Fibroblast of lung (primary cell): ENCODE measurements around the gene MTRF1. TPM values are rescaled to one million over a fixed set of nuclear protein-coding genes. Genes with fewer than 3 reads are reported as not detected.
A peak's percentile ranks its signal among the peaks of the same experiment; 100 is the strongest.

ENCODE experiments used
- DNase-seq, 2 donors: peaks; one replicate each; pipeline versions ENCODE4 v3.0.0 to v3.0.0-alpha.2; 2010; ENCODE audit warnings: low read depth in 2 of 2
- H2AFZ ChIP-seq: 2 replicates; pipeline ENCODE4 v1.5.1; 2012; ENCODE audit warnings: low read length, control low read depth, inconsistent platforms
- H3K27ac ChIP-seq: 2 replicates; pipeline ENCODE4 v1.5.1; 2011; ENCODE audit warnings: low read length, control low read depth; ENCODE audit not compliant: insufficient read depth
- H3K27me3 ChIP-seq: 2 replicates; pipeline ENCODE4 v1.5.1; 2011; ENCODE audit warnings: mild to moderate bottlenecking, low read length; ENCODE audit not compliant: control insufficient read depth, insufficient read depth
- H3K36me3 ChIP-seq: 2 replicates; pipeline ENCODE4 v1.5.1; 2011; ENCODE audit warnings: low read length; ENCODE audit not compliant: control insufficient read depth, insufficient read depth
- H3K4me1 ChIP-seq: 2 replicates; pipeline ENCODE4 v1.5.1; 2011; ENCODE audit warnings: low read length; ENCODE audit not compliant: control insufficient read depth, insufficient read depth; ENCODE audit errors: extremely low read depth
- H3K4me2 ChIP-seq: 2 replicates; pipeline ENCODE4 v1.5.1; 2011; ENCODE audit warnings: low read length, control low read depth; ENCODE audit not compliant: insufficient read depth; ENCODE audit errors: extremely low read depth
- H3K4me3 ChIP-seq, 4 experiments: fragments of 200-600 bp in 1 of 4; sonication (generic) in 1 of 4; replicated peaks in 1 of 4; 2 replicates each; pipeline ENCODE4 v1.5.1; 2011 to 2016; ENCODE audit warnings: low read length in 4 of 4, low read depth in 3 of 4, mild to moderate bottlenecking in 3 of 4, control low read depth in 2 of 4, inconsistent platforms in 1 of 4, mixed read lengths in 1 of 4; ENCODE audit not compliant: insufficient read depth in 1 of 4; ENCODE audit errors: control extremely low read depth in 1 of 4
- H3K79me2 ChIP-seq: 2 replicates; pipeline ENCODE4 v1.5.1; 2012; ENCODE audit warnings: mild to moderate bottlenecking, low read length, inconsistent platforms; ENCODE audit not compliant: control insufficient read depth, insufficient read depth
- H3K9ac ChIP-seq: 2 replicates; pipeline ENCODE4 v1.5.1; 2011; ENCODE audit warnings: mild to moderate bottlenecking, low read length, control low read depth; ENCODE audit not compliant: insufficient read depth
- H3K9me3 ChIP-seq: 2 replicates; pipeline ENCODE4 v1.5.1; 2012; ENCODE audit warnings: low read depth, low read length; ENCODE audit not compliant: control insufficient read depth, insufficient read depth
- H4K20me1 ChIP-seq: 2 replicates; pipeline ENCODE4 v1.5.1; 2011; ENCODE audit warnings: low read length; ENCODE audit not compliant: control insufficient read depth, insufficient read depth; ENCODE audit errors: extremely low read depth
- EZH2 ChIP-seq: IDR thresholded peaks from 2 replicates; pipeline ENCODE4 v1.5.1; 2012; ENCODE audit warnings: low read length, control low read depth, mild to moderate bottlenecking; ENCODE audit errors: missing control alignments
- polyA plus RNA-seq, 2 donors: library from polyadenylated mRNA; depleted of rRNA in 1 of 2; stranded (reverse) in 1 of 2; unstranded in 1 of 2; fragments of >200 nt; gene quantifications; 2 replicates each; pipeline ENCODE4 v1.2.1, GENCODE V29; 2011 to 2012; ENCODE audit warnings: missing spikeins in 1 of 2
- total RNA-seq: library from RNA; depleted of rRNA; stranded (reverse); fragments of >200 nt; gene quantifications from 2 replicates; pipeline ENCODE4 v1.2.1, GENCODE V29; 2014
- TF ChIP-seq, protein P1 (sequence below), 2 donors: IDR thresholded peaks in 1 of 2; conservative IDR thresholded peaks in 1 of 2; 1 replicate in 1 of 2; 2 replicates in 1 of 2; pipeline ENCODE4 v1.5.1; 2011 to 2012; ENCODE audit warnings: low read length in 2 of 2, control low read depth in 1 of 2, inconsistent platforms in 1 of 2, low read depth in 1 of 2, mild to moderate bottlenecking in 1 of 2

Gene MTRF1
- total and polyA plus RNA-seq, 2 donors (not counting 1 experiment from before 2014, with no cell fraction given), result 11.6 to 13.4 TPM

- H3K4me2 ChIP-seq, result no peak overlapping the region
- no peaks in the 10 kb centered on the region for H3K36me3 ChIP-seq
- H3K9me3 ChIP-seq, result no peaks in the 10 kb centered on the region
- TF ChIP-seq EZH2, result no peak
- no peaks in the 10 kb centered on the region for H3K79me2 ChIP-seq
- H3K4me3 ChIP-seq, result no peak overlapping the region
- no peak overlapping the region for H3K9ac ChIP-seq
- H3K27ac ChIP-seq, result no peak overlapping the region
- H3K4me1 ChIP-seq, result no peaks in the 10 kb centered on the region
- peak; percentile 25 to 34 for DNase-seq
- H4K20me1 ChIP-seq, result no peaks in the 10 kb centered on the region
- no peak overlapping the region for H2AFZ ChIP-seq
- H3K27me3 ChIP-seq, result no peaks in the 10 kb centered on the region
These were observed 5.4 kb upstream of the MTRF1 start for GRCh38 chr13:41268764-41269163.

GRCh38 chr13:41267106-41267505 lies 3.7 kb upstream of the MTRF1 start:
- peak in 1 of 2 donors; percentile 76 for DNase-seq
- TF ChIP-seq, protein P1, sequence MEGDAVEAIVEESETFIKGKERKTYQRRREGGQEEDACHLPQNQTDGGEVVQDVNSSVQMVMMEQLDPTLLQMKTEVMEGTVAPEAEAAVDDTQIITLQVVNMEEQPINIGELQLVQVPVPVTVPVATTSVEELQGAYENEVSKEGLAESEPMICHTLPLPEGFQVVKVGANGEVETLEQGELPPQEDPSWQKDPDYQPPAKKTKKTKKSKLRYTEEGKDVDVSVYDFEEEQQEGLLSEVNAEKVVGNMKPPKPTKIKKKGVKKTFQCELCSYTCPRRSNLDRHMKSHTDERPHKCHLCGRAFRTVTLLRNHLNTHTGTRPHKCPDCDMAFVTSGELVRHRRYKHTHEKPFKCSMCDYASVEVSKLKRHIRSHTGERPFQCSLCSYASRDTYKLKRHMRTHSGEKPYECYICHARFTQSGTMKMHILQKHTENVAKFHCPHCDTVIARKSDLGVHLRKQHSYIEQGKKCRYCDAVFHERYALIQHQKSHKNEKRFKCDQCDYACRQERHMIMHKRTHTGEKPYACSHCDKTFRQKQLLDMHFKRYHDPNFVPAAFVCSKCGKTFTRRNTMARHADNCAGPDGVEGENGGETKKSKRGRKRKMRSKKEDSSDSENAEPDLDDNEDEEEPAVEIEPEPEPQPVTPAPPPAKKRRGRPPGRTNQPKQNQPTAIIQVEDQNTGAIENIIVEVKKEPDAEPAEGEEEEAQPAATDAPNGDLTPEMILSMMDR (conservative IDR thresholded peaks at IDR 0.05 in 1 of 2, IDR thresholded peaks at IDR 0.05 in 1 of 2; ENCODE audit: low read depth in 1 of 2, low read length in 2 of 2), result no peak
- no peak for TF ChIP-seq EZH2
- no peak overlapping the region for H2AFZ ChIP-seq

DNA sequence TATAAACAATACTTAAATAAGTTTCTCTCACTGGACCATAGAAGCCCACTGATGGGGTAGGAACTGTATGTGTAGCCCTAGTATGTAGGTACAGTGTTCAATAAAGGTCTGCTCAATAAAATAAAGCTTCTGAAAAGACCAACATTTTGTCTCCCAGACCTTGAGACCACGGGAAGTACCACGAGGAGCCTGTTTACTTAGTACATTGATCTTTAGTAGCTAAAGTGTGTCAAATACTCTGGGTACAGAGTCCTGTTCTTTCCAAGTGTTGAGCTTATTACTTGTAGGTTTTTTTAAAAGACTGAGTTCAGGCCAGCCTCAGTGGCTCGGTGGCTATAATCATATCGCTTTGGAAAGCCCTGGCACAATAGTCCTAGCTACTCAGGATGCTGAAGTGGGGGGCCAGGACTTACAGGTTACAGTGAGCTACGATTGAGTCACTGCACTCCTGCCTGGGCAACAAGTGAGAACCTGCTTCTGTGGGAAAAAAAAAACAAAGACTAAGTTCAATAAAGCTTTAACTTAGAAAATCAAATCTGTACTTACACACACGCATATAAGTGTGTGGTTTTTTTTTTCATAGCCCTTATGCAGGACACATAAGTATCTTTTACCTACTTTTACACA lies 3.4 kb downstream of the MTRF1 start:
- DNase-seq, result no peak
- no peaks in the 10 kb centered on the region for H3K4me1 ChIP-seq
- H3K9me3 ChIP-seq, result no peaks in the 10 kb centered on the region
- H3K79me2 ChIP-seq, result no peaks in the 10 kb centered on the region
- peaks cover 2% of the 10 kb centered on the region for H3K36me3 ChIP-seq
- H3K4me3 ChIP-seq, result no peak overlapping the region
- no peak overlapping the region for H3K4me2 ChIP-seq
- no peaks in the 10 kb centered on the region for H4K20me1 ChIP-seq
- H2AFZ ChIP-seq, result no peak overlapping the region
- no peak overlapping the region for H3K9ac ChIP-seq
- H3K27ac ChIP-seq, result no peak overlapping the region
- TF ChIP-seq EZH2, result no peak
- TF ChIP-seq, protein P1 (conservative IDR thresholded peaks at IDR 0.05 in 1 of 2, IDR thresholded peaks at IDR 0.05 in 1 of 2; ENCODE audit: low read depth in 1 of 2, low read length in 2 of 2), result no peak
- no peaks in the 10 kb centered on the region for H3K27me3 ChIP-seq

More at GRCh38 chr13:41267106-41267505, 3.7 kb upstream of the MTRF1 start:
- Histone ChIP-seq H3K9ac (no peak overlapping the region), H3K9me3 (no peaks in the 10 kb centered on the region), H3K27ac (no peak overlapping the region), H3K36me3 (no peaks in the 10 kb centered on the region), H3K4me2 (no peak overlapping the region), H3K4me1 (no peaks in the 10 kb centered on the region), H3K27me3 (no peaks in the 10 kb centered on the region), H3K4me3 (no peak overlapping the region), H4K20me1 (no peaks in the 10 kb centered on the region), H3K79me2 (no peaks in the 10 kb centered on the region)
